Stimulated activated naive B cell treated with anti-CD40 and anti-IgM and Interleukin-4, amounts not matched to agents 10 μg/mL and 1 μg/mL and 100 μg/mL, for 72 hours (primary cell): ENCODE measurements around the gene CCNL2.
"Not testable (repeated sequence)": the region's sequence is repeated elsewhere in the genome, so short reads cannot be mapped to it uniquely, and the experiment has no call there.

ENCODE experiments used
- ATAC-seq, 2 donors: fragments of 150-1000 bp; cut with Tn5 transposase; replicated peaks; 2 replicates each; pipeline ENCODE4 v1.10.0; 2021; ENCODE audit warnings: moderate library complexity in 1 of 2
- DNase-seq: peaks from one replicate; pipeline ENCODE4 v3.0.0; 2021
- H3K27ac Mint-ChIP-seq: one replicate; pipeline ENCODE4 v1.8.0; 2022; ENCODE audit warnings: mild to moderate bottlenecking, mixed read lengths
- H3K27me3 Mint-ChIP-seq, 2 donors: one replicate each; pipeline ENCODE4 v1.8.0; 2022; ENCODE audit warnings: mixed read lengths in 2 of 2
- H3K36me3 Mint-ChIP-seq, 2 donors: one replicate each; pipeline ENCODE4 v1.8.0; 2022; ENCODE audit warnings: mixed read lengths in 2 of 2, mild to moderate bottlenecking in 1 of 2
- H3K4me1 Mint-ChIP-seq, 2 donors: one replicate each; pipeline ENCODE4 v1.8.0; 2022; ENCODE audit warnings: mixed read lengths in 2 of 2, mild to moderate bottlenecking in 1 of 2
- H3K4me3 Mint-ChIP-seq, 2 donors: one replicate each; pipeline ENCODE4 v1.8.0; 2022; ENCODE audit warnings: mild to moderate bottlenecking in 2 of 2, mixed read lengths in 2 of 2, moderate library complexity in 1 of 2
- H3K9me3 Mint-ChIP-seq, 2 donors: one replicate each; pipeline ENCODE4 v1.8.0; 2022; ENCODE audit warnings: mixed read lengths in 2 of 2, mild to moderate bottlenecking in 1 of 2

Gene CCNL2

DNA sequence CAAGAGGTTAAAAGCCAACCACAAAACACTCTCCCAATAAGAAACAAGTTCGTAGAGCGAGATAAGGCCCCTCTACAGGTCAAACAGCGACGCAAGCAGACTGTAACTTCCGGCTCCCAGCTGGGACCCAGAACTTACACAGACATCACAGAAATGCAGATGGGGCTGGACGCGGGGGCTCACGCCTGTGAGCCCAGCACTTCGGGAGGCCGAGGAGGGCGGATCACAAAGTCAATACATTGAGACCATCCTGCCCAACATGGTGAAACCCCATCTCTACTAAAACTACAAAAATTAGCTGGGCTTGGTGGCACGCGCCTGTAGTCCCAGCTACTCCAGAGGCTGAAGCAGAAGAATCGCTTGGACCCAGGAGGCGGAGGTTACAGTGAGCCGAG is 11.1 kb downstream of the CCNL2 start:
- Mint-ChIP-seq H3K4me1 (peaks cover 2 to 10% of the 10 kb centered on the region in 2 donors), H3K9me3 (no peaks in the 10 kb centered on the region), H3K27me3 (no peaks in the 10 kb centered on the region), H3K4me3 (no peak overlapping the region), H3K27ac (peak overlapping the region; percentile 56), H3K36me3 (peaks cover 63 to 66% of the 10 kb centered on the region in 2 donors)
- DNase-seq (no peak), ATAC-seq (no peak)

GRCh38 chr1:1387098-1388077 is 11.7 kb downstream of the CCNL2 start:
- H3K27ac Mint-ChIP-seq = peak overlapping the region; percentile 56
- no peak for DNase-seq

GRCh38 chr1:1385931-1386330 is 13.2 kb downstream of the CCNL2 start:
- peaks cover 10 to 17% of the 10 kb centered on the region in 2 donors for H3K4me1 Mint-ChIP-seq
- peaks cover 61 to 62% of the 10 kb centered on the region in 2 donors for H3K36me3 Mint-ChIP-seq
- DNase-seq (no peak), ATAC-seq (no peak)
- H3K9me3 Mint-ChIP-seq = no peaks in the 10 kb centered on the region
- peak overlapping the region; percentile 73 for H3K27ac Mint-ChIP-seq
- no peak overlapping the region for H3K4me3 Mint-ChIP-seq
- H3K27me3 Mint-ChIP-seq = no peaks in the 10 kb centered on the region

More at GRCh38 chr1:1387098-1388077, 11.7 kb downstream of the CCNL2 start:
- no peak overlapping the region for H3K4me3 Mint-ChIP-seq
- peaks cover 61 to 65% of the 10 kb centered on the region in 2 donors for H3K36me3 Mint-ChIP-seq
- H3K9me3 Mint-ChIP-seq = no peaks in the 10 kb centered on the region
- no peak for ATAC-seq
- H3K27me3 Mint-ChIP-seq = no peaks in the 10 kb centered on the region
- peaks cover 6 to 17% of the 10 kb centered on the region in 2 donors for H3K4me1 Mint-ChIP-seq

DNA sequence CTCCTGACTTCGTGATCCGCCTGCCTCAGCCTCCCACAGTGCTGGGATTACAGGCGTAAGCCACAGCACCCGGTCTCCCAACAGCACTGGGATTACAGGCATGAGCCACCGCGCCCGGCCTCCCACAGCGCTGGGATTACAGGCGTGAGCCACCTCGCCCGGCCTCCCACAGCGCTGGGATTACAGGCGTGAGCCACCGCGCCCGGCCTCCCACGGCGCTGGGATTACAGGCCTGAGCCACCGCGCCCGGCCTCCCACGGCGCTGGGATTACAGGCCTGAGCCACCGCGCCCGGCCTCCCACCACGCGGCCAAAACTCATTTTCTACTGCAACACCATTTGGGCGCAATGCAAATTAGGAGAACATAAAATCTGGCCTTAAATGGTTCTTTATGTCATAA is 13.8 kb downstream of the CCNL2 start:
- ATAC-seq, H3K27me3 Mint-ChIP-seq, H3K9me3 Mint-ChIP-seq, H3K27ac Mint-ChIP-seq, DNase-seq, H3K4me3 Mint-ChIP-seq: not testable (repeated sequence)
- peaks cover 10 to 17% of the 10 kb centered on the region in 2 donors for H3K4me1 Mint-ChIP-seq
- H3K36me3 Mint-ChIP-seq = peaks cover 58 to 60% of the 10 kb centered on the region in 2 donors

DNA sequence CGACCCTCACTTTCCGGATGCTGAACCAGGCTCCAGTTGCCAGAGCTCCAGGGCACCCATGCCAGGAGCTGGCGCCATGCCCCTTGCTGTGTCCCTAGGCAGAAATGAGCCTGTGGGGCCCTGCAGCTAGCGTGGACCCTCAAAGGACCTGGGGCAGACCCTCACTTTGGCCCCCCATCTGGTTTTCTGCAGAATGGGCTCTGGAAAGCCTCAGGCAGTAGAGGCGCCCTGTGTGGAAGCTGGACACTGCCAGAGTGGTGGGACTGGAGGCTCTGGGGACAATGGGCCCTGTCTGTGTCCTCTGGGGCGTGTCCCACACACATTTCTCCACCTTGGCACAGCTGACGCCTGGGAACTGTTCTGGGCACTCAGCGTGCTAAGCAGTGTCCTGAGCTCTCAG is 17.8 kb downstream of the CCNL2 start:
- no peak for ATAC-seq
- Mint-ChIP-seq H3K9me3 (no peaks in the 10 kb centered on the region), H3K4me3 (no peak overlapping the region), H3K4me1 (peaks cover 12 to 15% of the 10 kb centered on the region in 2 donors), H3K27ac (no peak overlapping the region), H3K27me3 (no peaks in the 10 kb centered on the region), H3K36me3 (peaks cover 38 to 43% of the 10 kb centered on the region in 2 donors)
- DNase-seq = no peak

DNA sequence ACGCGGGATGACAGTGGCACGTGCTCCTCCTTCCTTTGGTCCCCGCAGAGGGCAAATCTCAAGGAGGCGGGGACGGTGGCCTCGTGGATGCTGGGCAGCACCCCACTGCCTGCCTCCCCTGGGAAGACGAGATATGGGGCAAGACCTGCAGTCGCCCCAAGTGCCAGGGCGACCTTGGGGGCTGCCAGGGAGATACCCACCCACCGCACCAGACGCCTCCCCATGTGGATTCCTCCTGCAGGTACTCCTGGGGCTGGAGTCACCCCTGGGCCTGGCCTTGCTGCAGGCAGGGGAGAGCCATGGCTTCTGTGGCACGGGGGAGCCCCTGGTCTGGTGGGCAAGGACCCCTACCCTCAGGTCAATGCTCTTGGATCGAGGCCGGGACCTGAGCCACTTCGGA is 18.3 kb downstream of the CCNL2 start:
- peaks cover 33 to 41% of the 10 kb centered on the region in 2 donors for H3K36me3 Mint-ChIP-seq
- H3K4me1 Mint-ChIP-seq = peaks cover 12 to 18% of the 10 kb centered on the region in 2 donors
- no peaks in the 10 kb centered on the region for H3K9me3 Mint-ChIP-seq

GRCh38 chr1:1377540-1378205 is 21.5 kb downstream of the CCNL2 start:
- Mint-ChIP-seq H3K4me3 (no peak overlapping the region), H3K27me3 (no peaks in the 10 kb centered on the region), H3K9me3 (no peaks in the 10 kb centered on the region), H3K27ac (no peak overlapping the region), H3K4me1 (peaks cover 20 to 30% of the 10 kb centered on the region in 2 donors), H3K36me3 (peaks cover 32 to 49% of the 10 kb centered on the region in 2 donors)
- ATAC-seq = no peak
- no peak for DNase-seq

More for the DNA sequence above, 18.3 kb downstream of the CCNL2 start:
- Mint-ChIP-seq H3K4me3 (no peak overlapping the region), H3K27me3 (no peaks in the 10 kb centered on the region), H3K27ac (no peak overlapping the region)
- no peak for ATAC-seq
- no peak for DNase-seq

DNA sequence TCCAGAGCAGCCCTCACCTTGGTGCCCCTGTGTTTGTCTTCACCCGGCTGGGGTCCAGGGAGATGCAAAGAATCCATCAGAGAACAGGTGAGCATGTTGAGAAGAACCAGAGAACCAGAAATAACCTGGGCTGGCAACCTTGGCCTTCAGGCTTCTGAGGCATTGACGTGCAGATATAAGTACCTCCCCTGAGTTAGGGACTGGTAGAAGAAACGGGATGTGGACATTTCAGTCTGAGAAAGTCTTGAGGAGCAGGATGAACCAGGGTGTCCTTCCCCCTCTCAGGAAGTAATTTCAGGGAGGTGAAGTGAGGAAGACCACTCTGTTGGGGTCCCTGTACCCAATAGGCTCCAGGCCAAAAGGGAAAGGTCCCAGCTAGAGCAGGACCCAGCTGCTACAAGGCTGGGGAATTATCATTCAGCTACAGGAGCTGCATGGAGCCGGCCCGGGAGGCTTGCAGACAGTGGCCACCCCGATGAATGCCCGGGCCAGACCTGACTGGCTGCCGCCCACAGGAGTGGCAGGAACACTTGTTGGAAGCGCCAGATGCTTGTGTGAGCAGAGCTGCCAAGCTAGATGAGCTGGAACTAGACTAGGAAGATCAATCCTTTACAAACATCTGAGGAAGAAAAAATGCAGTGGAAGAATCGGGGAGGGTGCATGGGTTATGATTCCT is 22.4 kb downstream of the CCNL2 start:
- Mint-ChIP-seq H3K27me3 (no peaks in the 10 kb centered on the region), H3K36me3 (peaks cover 25 to 41% of the 10 kb centered on the region in 2 donors), H3K4me3 (peak overlapping the region in 1 of 2 donors; percentile 95), H3K9me3 (no peaks in the 10 kb centered on the region), H3K27ac (peak overlapping the region; percentile 75), H3K4me1 (peaks cover 15 to 36% of the 10 kb centered on the region in 2 donors)
- no peak for ATAC-seq
- DNase-seq = no peak

GRCh38 chr1:1374929-1375662 is 24.0 kb downstream of the CCNL2 start, which contains the start of gene AURKAIP1:
AURKAIP1 (minus strand) TSS chr1:1375207; CDS start chr1:1374756, 451 bp downstream.
- peaks cover 15 to 37% of the 10 kb centered on the region in 2 donors for H3K4me1 Mint-ChIP-seq
- DNase-seq = peak; percentile 99
- H3K27ac Mint-ChIP-seq = peak within 1 kb of the TSS; percentile 98
- ATAC-seq = peak; percentile 93 to 95
- no peaks in the 10 kb centered on the region for H3K27me3 Mint-ChIP-seq
- H3K9me3 Mint-ChIP-seq = no peaks in the 10 kb centered on the region
- peaks cover 22 to 35% of the 10 kb centered on the region in 2 donors for H3K36me3 Mint-ChIP-seq
- peak within 1 kb of the TSS; percentile 92 to 95 for H3K4me3 Mint-ChIP-seq

GRCh38 chr1:1374589-1374928 is 24.6 kb downstream of the CCNL2 start:
- Mint-ChIP-seq H3K27ac (peak overlapping the region; percentile 98), H3K4me1 (peaks cover 15 to 37% of the 10 kb centered on the region in 2 donors), H3K36me3 (peaks cover 22 to 35% of the 10 kb centered on the region in 2 donors), H3K27me3 (no peaks in the 10 kb centered on the region), H3K9me3 (no peaks in the 10 kb centered on the region), H3K4me3 (peak overlapping the region; percentile 92 to 95)
- DNase-seq (no peak), ATAC-seq (peak; percentile 5 to 8)

GRCh38 chr1:1373815-1374588 is 25.1 kb downstream of the CCNL2 start:
- DNase-seq = no peak
- Mint-ChIP-seq H3K36me3 (peaks cover 19 to 34% of the 10 kb centered on the region in 2 donors), H3K9me3 (no peaks in the 10 kb centered on the region), H3K27me3 (no peaks in the 10 kb centered on the region), H3K27ac (peak overlapping the region; percentile 98), H3K4me3 (peak overlapping the region; percentile 92 to 95), H3K4me1 (peaks cover 15 to 37% of the 10 kb centered on the region in 2 donors)
- ATAC-seq = no peak

DNA sequence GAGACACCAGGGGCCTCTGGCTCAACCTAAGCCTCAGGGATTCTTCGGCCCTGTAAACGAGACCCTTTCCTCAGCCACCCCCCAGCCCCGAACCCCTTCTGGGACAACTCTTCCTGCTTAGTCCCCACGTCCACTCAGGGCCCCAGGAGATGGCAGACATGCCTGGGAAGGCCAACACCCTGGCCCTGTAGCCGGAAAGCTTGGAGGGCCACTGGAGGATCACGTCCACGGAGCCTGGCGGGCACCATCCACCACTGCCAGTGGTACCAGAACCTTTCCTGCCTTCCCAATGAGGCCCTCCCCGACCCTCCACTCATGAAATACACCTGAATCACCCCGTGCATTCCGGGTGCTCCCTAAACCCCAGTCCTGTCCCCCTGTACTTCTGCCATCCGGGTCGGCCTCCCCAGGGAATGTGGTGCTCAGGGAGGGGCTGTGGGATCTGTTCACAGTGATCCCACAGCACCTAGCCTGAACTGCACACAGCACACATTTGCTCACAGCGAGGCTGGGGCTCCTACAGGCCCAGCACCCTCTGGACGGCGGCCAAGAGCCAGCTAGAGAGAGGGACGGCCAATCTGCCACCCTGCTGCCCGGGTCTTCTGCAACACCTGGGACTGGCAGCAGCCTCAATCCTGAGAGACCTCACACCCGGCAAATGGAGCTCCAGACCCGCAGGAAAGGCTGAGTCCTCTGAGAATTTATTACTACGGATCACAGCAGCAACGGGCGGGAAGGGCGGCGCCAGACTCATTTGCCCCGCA is 25.9 kb downstream of the CCNL2 start:
- Mint-ChIP-seq H3K27me3 (no peaks in the 10 kb centered on the region), H3K36me3 (peaks cover 16 to 29% of the 10 kb centered on the region in 2 donors)

More for the DNA sequence above, 25.9 kb downstream of the CCNL2 start:
- Mint-ChIP-seq H3K27ac (peak overlapping the region; percentile 37), H3K4me1 (peaks cover 15 to 37% of the 10 kb centered on the region in 2 donors), H3K4me3 (peak overlapping the region; percentile 50 to 60), H3K9me3 (no peaks in the 10 kb centered on the region)
- no peak for ATAC-seq
- DNase-seq = no peak
